Measurements from ENCODE around the gene CDC20B.

DNA sequence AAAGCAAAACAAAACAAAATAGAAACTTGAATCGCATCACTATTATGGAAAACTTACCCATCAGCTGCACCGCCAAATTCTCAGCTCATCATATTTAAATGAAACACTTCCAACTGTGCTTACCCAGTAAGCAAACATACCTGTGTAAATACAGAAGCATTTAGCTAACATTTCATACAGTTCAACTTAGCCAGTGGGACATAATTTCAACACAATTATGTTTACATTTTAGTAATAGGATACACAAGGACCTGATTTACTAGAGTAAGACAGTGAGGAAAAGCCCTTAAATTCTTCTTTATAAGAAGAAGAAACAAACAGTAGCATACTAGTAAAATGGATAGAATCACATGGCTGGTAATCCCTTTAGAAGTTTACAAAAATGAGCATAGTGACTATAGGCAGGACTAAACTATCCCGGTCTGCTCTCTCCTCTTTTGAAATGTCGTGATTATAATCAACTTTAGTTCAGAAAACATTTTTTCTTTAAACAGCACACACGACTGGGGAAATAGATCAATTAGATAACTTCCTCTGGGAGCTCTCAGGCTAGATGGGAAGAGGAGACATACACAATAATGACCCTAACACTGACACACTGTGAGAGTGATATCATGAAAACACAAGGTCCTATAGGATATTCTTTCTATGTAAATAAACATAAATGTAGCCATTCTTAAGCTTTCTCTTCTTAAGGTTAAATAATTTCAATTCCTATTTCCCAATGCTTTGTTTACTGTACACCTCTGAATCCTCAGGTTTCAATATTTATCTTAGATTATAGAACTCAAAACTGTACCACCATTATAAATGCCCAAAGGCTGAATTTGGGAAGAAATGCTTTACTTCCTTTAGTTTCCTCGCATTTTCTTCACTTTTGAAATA is 15.9 kb upstream of the CDC20B start:
- TF ChIP-seq YY1 (IDR thresholded peaks at IDR 0.05; ENCODE audit: insufficient read depth, insufficient read length) (no peak), ZNF274 (IDR thresholded peaks at IDR 0.05; ENCODE audit: low read depth, low read length) (no peak)
